Heart right ventricle (tissue), 16 donors: ENCODE measurements around the gene CEACAM8. TPM values are rescaled to one million over a fixed set of nuclear protein-coding genes. Genes with fewer than 3 reads are reported as not detected.

Experiments used
- ATAC-seq, 8 donors: fragments of 200-7000 bp; cut with Tn5 transposase; one replicate each; pipeline ENCODE4 v1.9.1; 2020; ENCODE audit warnings: mild to moderate bottlenecking in 8 of 8, moderate library complexity in 8 of 8, moderate number of reproducible peaks in 1 of 8
- DNase-seq, 2 donors: peaks; one replicate each; pipeline ENCODE4 v3.0.0-alpha.2; 2020
- H3K27ac ChIP-seq, 10 donors: fragments of 200-600 bp; sonication (generic) in 2 of 10; one replicate each; pipeline versions ENCODE4 v1.5.0 to v1.8.0; 2020 to 2022; ENCODE audit warnings: mild to moderate bottlenecking in 3 of 10
- H3K27me3 ChIP-seq, 7 donors: fragments of 200-600 bp; one replicate each; pipeline ENCODE4 v1.8.0; 2021 to 2022; ENCODE audit warnings: mild to moderate bottlenecking in 2 of 7
- H3K36me3 ChIP-seq, 9 donors: fragments of 200-600 bp; sonication (generic) in 1 of 9; one replicate each; pipeline versions ENCODE4 v1.5.0 to v1.8.0; 2020 to 2022; ENCODE audit warnings: mild to moderate bottlenecking in 2 of 9
- H3K4me1 ChIP-seq, 9 donors: fragments of 200-600 bp; sonication (generic) in 1 of 9; one replicate each; pipeline versions ENCODE4 v1.5.0 to v1.8.0; 2020 to 2022; ENCODE audit warnings: mild to moderate bottlenecking in 4 of 9
- H3K4me3 ChIP-seq, 10 donors: fragments of 200-600 bp; sonication (generic) in 2 of 10; one replicate each; pipeline versions ENCODE4 v1.5.0 to v1.8.0; 2020 to 2022; ENCODE audit warnings: mild to moderate bottlenecking in 7 of 10, moderate library complexity in 2 of 10
- H3K9me3 ChIP-seq, 11 donors: fragments of 200-600 bp in 10 of 11; sonication (generic) in 2 of 11; one replicate each; pipeline versions ENCODE4 v1.5.0 to v1.8.0; 2013 to 2022; ENCODE audit warnings: mild to moderate bottlenecking in 2 of 11, control low read depth in 1 of 11, moderate library complexity in 1 of 11
- WGBS, 2 donors: extraction: QIAGEN DNeasy Blood & Tissue Kit; methylation state at CpG; one replicate each; pipeline ENCODE4 v1.1.7; 2013; ENCODE audit warnings: inconsistent platforms in 1 of 2; 5-methylcytosine and 5-hydroxymethylcytosine counted together
- intact Hi-C, 10 donors: fragments of 100-400 bp; cut with DNase I; formaldehyde crosslinking; loops; one replicate each; pipeline versions ENCODE4 v1.11.1 to v1.14.2; 2022
- polyA plus RNA-seq, 2 donors: library from polyadenylated mRNA; stranded (reverse); fragments of 200-250 nt; gene quantifications; one replicate each; pipeline ENCODE4 v1.2.3, GENCODE V29; 2013
- total RNA-seq, 10 donors: library from RNA; stranded (reverse); fragmentation: NEBNext Ultra II Directional in 3 of 10; extraction: Animal tissue kit (Norgen Biotek cat#: 25700) in 3 of 10; gene quantifications; one replicate each; pipeline versions ENCODE4 v1.2.1 to v1.2.4, GENCODE V29; 2021 to 2023
- TF ChIP-seq, protein P1 (sequence below), 9 donors: fragments of 200-600 bp; sonication (generic) in 2 of 9; IDR thresholded peaks; one replicate each; pipeline versions ENCODE4 v1.5.0 to v1.8.0; 2021 to 2022; ENCODE audit warnings: antibody characterized with exemption in 9 of 9, mild to moderate bottlenecking in 5 of 9, moderate library complexity in 1 of 9
- donor health status: Arrhythmogenic right ventricular cardiomyopathy.
- donor health status: ischemic (EF 13 %, LVEDD 7.1; RV severe dilation, severe dysfunction).
- donor health status: healthy with polysubstance abuse.
- donor health status: DM: no; HTN: yes; CAD: no.
- donor health status: DM: no; HTN: no; CAD: no.
- donor health status: ischemic (EF 25% LVEDD 6.9; RV normal size, moderate dysfunction).
- donor health status: ischemic (EF 25% LVEDD 5.7; RV mildly dilated, moderate dysfunction).
- donor health status: healthy.
- donor health status: DM: yes; HTN: yes; CAD: no.
- donor health status: Ischemic cardiomyopathy.
- donor health status: ischemic (EF 35%, LVEDD 5.7; RV mildly dilated, moderate dysfunction).
- donor health status: nonischemic (EF 11% LVEDD 7.7; RV severe dilation, severe dysfunction).
- donor health status: DM: yes; HTN: yes; CAD: no.
- donor health status: PGD.
- donor health status: ischemic (EF 29% LVEDD 5.4; RV normal size, mild dysfunction).
- donor health status: nonischemic (EF 23%, LVEDD 6.1; RV moderate dilation, normal function).

CEACAM8 gene
- total and polyA plus RNA-seq, 12 donors: 0.15 to 0.76 TPM; not detected in 10

DNA sequence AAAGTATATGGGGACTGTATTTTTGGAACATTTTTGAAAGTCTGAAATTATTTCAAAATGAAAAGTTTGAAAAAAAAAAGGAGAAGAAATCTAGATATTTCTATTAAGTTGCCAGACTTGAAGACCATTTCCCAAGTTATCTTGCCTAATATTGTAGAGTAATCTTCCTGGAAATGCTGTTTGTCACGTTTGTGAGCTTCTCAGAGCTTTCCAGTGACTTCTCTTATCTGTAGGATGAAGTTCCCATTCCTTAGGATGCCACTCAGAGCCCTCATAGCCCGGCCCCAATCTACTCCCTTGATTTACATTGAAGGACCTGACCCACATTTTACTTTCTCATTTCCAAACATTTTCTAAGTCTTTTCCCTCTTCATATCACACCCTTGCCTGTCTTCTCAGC lies 23.6 kb downstream of the CEACAM8 start:
- Histone ChIP-seq H3K4me3 (no peak overlapping the region), H3K36me3 (no peaks in the 10 kb centered on the region), H3K27ac (no peak overlapping the region), H3K27me3 (peaks cover 0 to 5% (median 0%) of the 10 kb centered on the region in 7 donors), H3K4me1 (peaks cover 0 to 18% (median 0%) of the 10 kb centered on the region in 9 donors), H3K9me3 (no peaks in the 10 kb centered on the region)
- WGBS, 2 donors: 53 to 56% methylated on average over 2 of the region's 2 CpGs
- TF ChIP-seq, protein P1, sequence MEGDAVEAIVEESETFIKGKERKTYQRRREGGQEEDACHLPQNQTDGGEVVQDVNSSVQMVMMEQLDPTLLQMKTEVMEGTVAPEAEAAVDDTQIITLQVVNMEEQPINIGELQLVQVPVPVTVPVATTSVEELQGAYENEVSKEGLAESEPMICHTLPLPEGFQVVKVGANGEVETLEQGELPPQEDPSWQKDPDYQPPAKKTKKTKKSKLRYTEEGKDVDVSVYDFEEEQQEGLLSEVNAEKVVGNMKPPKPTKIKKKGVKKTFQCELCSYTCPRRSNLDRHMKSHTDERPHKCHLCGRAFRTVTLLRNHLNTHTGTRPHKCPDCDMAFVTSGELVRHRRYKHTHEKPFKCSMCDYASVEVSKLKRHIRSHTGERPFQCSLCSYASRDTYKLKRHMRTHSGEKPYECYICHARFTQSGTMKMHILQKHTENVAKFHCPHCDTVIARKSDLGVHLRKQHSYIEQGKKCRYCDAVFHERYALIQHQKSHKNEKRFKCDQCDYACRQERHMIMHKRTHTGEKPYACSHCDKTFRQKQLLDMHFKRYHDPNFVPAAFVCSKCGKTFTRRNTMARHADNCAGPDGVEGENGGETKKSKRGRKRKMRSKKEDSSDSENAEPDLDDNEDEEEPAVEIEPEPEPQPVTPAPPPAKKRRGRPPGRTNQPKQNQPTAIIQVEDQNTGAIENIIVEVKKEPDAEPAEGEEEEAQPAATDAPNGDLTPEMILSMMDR (IDR thresholded peaks at IDR 0.05): no peak
- intact Hi-C loops: no loop called here
- ATAC-seq (no peak), DNase-seq (no peak)

DNA sequence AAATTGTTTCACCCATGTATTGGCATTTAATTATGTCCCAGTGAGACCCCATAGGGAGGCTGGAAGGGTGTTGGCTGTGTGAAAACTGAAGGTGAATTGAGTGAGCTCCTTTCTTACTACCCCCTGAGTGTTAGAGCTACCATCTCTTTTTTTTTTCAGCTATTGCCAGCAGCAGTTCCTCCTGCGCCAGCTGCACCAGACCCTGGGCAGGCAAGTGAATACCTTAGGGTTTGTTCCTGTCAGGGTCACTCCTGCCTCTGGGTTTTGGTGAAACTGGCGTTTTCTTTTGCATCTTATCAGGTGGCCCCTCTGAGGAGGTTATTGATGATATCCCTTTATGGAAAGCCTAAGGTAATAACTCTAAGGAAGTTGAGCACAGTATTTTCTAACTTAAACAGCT lies 25.5 kb downstream of the CEACAM8 start:
- no peaks in the 10 kb centered on the region for H3K9me3 ChIP-seq
- no peak for ATAC-seq
- intact Hi-C loops: no loop called here
- TF ChIP-seq, protein P1 (IDR thresholded peaks at IDR 0.05): no peak
- no peak overlapping the region for H3K27ac ChIP-seq
- peaks cover 0 to 5% (median 0%) of the 10 kb centered on the region in 7 donors for H3K27me3 ChIP-seq
- no peak overlapping the region for H3K4me3 ChIP-seq
- 71 to 74% methylated on average over 2 of the region's 2 CpGs for WGBS, 2 donors
- no peaks in the 10 kb centered on the region for H3K36me3 ChIP-seq
- no peak for DNase-seq
- peaks cover 0 to 18% (median 3%) of the 10 kb centered on the region in 9 donors for H3K4me1 ChIP-seq

- Histone ChIP-seq H3K27ac (no peak overlapping the region), H3K4me1 (peaks cover 0 to 29% (median 11%) of the 10 kb centered on the region in 9 donors), H3K4me3 (no peak overlapping the region), H3K9me3 (no peaks in the 10 kb centered on the region), H3K36me3 (no peaks in the 10 kb centered on the region), H3K27me3 (peaks cover 0 to 4% (median 0%) of the 10 kb centered on the region in 7 donors)
- intact Hi-C loops: no loop called here
- TF ChIP-seq, protein P1 (IDR thresholded peaks at IDR 0.05): no peak
- WGBS, 2 donors: 72 to 74% methylated on average over 4 of the region's 4 CpGs
- DNase-seq (no peak), ATAC-seq (no peak)
These were observed 26.7 kb downstream of the CEACAM8 start for GRCh38 chr19:42568006-42568405.

DNA sequence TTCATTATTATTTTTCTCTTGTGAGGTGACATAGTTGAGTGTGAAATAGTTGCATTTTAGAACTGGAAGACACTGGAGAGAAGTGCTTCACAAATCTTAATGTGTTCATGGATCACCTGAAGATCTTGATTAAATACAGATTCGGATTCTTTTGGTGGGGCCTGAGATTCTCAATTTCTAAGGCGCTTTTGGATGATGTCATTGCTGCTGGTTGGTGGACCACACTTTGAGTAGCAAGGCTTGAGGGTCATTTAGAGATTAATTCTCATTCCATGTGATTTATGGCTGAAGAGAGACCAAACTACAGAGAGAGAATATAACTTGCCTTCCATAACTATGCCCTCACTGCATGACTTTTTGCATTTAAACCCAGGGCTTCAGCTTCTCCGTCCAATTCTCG lies 27.2 kb downstream of the CEACAM8 start:
- H3K4me1 ChIP-seq: peaks cover 0 to 29% (median 11%) of the 10 kb centered on the region in 9 donors
- H3K9me3 ChIP-seq: no peaks in the 10 kb centered on the region
- no peak for ATAC-seq
- no peak overlapping the region for H3K27ac ChIP-seq
- peaks cover 0 to 4% (median 0%) of the 10 kb centered on the region in 7 donors for H3K27me3 ChIP-seq
- intact Hi-C loops: no loop called here
- no peak overlapping the region for H3K4me3 ChIP-seq
- 85 to 89% methylated on average over 4 of the region's 4 CpGs for WGBS, 2 donors
- TF ChIP-seq, protein P1 (IDR thresholded peaks at IDR 0.05): no peak
- no peaks in the 10 kb centered on the region for H3K36me3 ChIP-seq
- DNase-seq: no peak
